Vagina (tissue), 2 donors: Measurements from ENCODE around the gene NDUFS3. TPM values are rescaled to one million over a fixed set of nuclear protein-coding genes. Genes with fewer than 3 reads are reported as not detected.

Experiments used
- DNase-seq, 2 donors: peaks; one replicate each; pipeline ENCODE4 v3.0.0-alpha.2; 2017; ENCODE audit errors: extremely low spot score in 2 of 2
- H3K27ac ChIP-seq: fragments of 200-600 bp; sonication (generic); one replicate; pipeline ENCODE4 v1.5.1; 2019
- H3K27me3 ChIP-seq: fragments of 200-600 bp; sonication (generic); one replicate; pipeline ENCODE4 v1.5.1; 2019
- H3K36me3 ChIP-seq, 2 donors: fragments of 200-600 bp; sonication (generic); one replicate each; pipeline ENCODE4 v1.5.1; 2017 to 2019
- H3K4me1 ChIP-seq: fragments of 200-600 bp; sonication (generic); one replicate; pipeline ENCODE4 v1.5.1; 2019
- H3K4me3 ChIP-seq, 2 donors: fragments of 200-600 bp; sonication (generic); 1 replicate in 1 of 2; 2 replicates in 1 of 2; pipeline ENCODE4 v1.5.1; 2016 to 2019
- H3K9me3 ChIP-seq: fragments of 200-600 bp; sonication (generic); one replicate; pipeline ENCODE4 v1.5.1; 2019
- POLR2A ChIP-seq, 2 donors: fragments of 450-650 bp; IDR thresholded peaks; one replicate each; pipeline ENCODE4 v1.6.1; 2017; ENCODE audit warnings: antibody characterized with exemption in 2 of 2, mild to moderate bottlenecking in 2 of 2, moderate library complexity in 2 of 2
- POLR2AphosphoS5 ChIP-seq, 2 donors: sonication (generic); formaldehyde crosslinking; IDR thresholded peaks; one replicate each; pipeline ENCODE4 v1.9.0; 2017; ENCODE audit warnings: antibody characterized with exemption in 2 of 2, mild to moderate bottlenecking in 2 of 2, low read depth in 1 of 2; ENCODE audit not compliant: insufficient read depth in 1 of 2
- intact Hi-C: fragments of 100-400 bp; cut with DNase I; formaldehyde crosslinking; loops from one replicate; pipeline ENCODE4 v1.15.1; 2023
- total RNA-seq: library from RNA; depleted of rRNA; stranded (reverse); fragments of >200 nt; gene quantifications from one replicate; pipeline ENCODE4 v1.2.3, GENCODE V29; 2016
- TF ChIP-seq, protein P1 (sequence below), 3 experiments: fragments of 450-650 bp in 2 of 3; fragments of 200-600 bp in 1 of 3; sonication (generic) in 1 of 3; IDR thresholded peaks; one replicate each; pipeline ENCODE4 v1.5.1; 2017 to 2019; ENCODE audit warnings: antibody characterized with exemption in 3 of 3, mild to moderate bottlenecking in 2 of 3, moderate library complexity in 2 of 3

NDUFS3 gene
- total RNA-seq, 1 donor from 2014 or later: 60.4 TPM

DNA sequence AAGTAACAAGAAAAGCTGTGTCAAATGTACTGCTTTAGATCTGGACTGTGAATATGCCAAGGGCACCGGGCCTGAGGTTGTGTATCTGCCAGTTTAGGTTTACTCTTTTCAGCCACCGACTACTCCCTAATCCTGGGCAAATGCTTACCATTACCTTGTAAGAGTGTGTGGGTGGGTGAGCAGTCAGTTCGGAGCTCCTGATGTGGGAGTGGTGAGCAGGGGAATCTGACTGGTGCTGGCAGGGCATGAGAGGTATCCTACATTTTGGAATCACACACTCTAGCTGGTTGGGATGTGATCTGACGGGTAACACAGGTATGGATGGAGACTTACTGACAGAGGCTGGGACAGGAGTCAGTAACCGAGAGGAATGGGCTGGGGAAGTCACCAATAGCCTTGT, 5.0 kb downstream of the NDUFS3 start:
- H3K9me3 ChIP-seq: no peaks in the 10 kb centered on the region
- no peak overlapping the region for H3K4me3 ChIP-seq
- intact Hi-C loops: no loop called here
- peaks cover 3 to 46% of the 10 kb centered on the region in 2 donors for H3K36me3 ChIP-seq
- DNase-seq: no peak
- TF ChIP-seq, protein P1, sequence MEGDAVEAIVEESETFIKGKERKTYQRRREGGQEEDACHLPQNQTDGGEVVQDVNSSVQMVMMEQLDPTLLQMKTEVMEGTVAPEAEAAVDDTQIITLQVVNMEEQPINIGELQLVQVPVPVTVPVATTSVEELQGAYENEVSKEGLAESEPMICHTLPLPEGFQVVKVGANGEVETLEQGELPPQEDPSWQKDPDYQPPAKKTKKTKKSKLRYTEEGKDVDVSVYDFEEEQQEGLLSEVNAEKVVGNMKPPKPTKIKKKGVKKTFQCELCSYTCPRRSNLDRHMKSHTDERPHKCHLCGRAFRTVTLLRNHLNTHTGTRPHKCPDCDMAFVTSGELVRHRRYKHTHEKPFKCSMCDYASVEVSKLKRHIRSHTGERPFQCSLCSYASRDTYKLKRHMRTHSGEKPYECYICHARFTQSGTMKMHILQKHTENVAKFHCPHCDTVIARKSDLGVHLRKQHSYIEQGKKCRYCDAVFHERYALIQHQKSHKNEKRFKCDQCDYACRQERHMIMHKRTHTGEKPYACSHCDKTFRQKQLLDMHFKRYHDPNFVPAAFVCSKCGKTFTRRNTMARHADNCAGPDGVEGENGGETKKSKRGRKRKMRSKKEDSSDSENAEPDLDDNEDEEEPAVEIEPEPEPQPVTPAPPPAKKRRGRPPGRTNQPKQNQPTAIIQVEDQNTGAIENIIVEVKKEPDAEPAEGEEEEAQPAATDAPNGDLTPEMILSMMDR (IDR thresholded peaks at IDR 0.05): no peak
- TF ChIP-seq POLR2A (IDR thresholded peaks at IDR 0.05) (no peak), POLR2AphosphoS5 (IDR thresholded peaks at IDR 0.05; ENCODE audit: insufficient read depth in 1 of 2, low read depth in 1 of 2) (no peak)
- no peaks in the 10 kb centered on the region for H3K27me3 ChIP-seq
- H3K4me1 ChIP-seq: peaks cover 30% of the 10 kb centered on the region
- H3K27ac ChIP-seq: no peak overlapping the region

- DNase-seq: no peak
- no peak within 1 kb of the TSS for H3K4me3 ChIP-seq
- H3K9me3 ChIP-seq: no peaks in the 10 kb centered on the region
- peaks cover 3 to 37% of the 10 kb centered on the region in 2 donors for H3K36me3 ChIP-seq
- intact Hi-C loops: no loop called here
- H3K27me3 ChIP-seq: no peaks in the 10 kb centered on the region
- H3K27ac ChIP-seq: peak within 1 kb of the TSS; percentile 3
- peaks cover 15% of the 10 kb centered on the region for H3K4me1 ChIP-seq
- TF ChIP-seq, protein P1 (IDR thresholded peaks at IDR 0.05): no peak
- no peak for TF ChIP-seq POLR2A (IDR thresholded peaks at IDR 0.05)
- no peak for TF ChIP-seq POLR2AphosphoS5 (IDR thresholded peaks at IDR 0.05; ENCODE audit: insufficient read depth in 1 of 2, low read depth in 1 of 2)
These were observed 7.4 kb downstream of the NDUFS3 start, which contains the start of gene FAM180B for GRCh38 chr11:47586098-47586855. FAM180B (plus strand) TSS chr11:47586678; CDS start chr11:47586769, 91 bp downstream.

- Histone ChIP-seq H3K4me3 (no peak overlapping the region), H3K36me3 (peaks cover 0 to 28% of the 10 kb centered on the region in 2 donors), H3K9me3 (no peaks in the 10 kb centered on the region), H3K27ac (peak overlapping the region; percentile 3), H3K27me3 (no peaks in the 10 kb centered on the region), H3K4me1 (peaks cover 15% of the 10 kb centered on the region)
- no peak for DNase-seq
- TF ChIP-seq, protein P1 (IDR thresholded peaks at IDR 0.05): no peak
- no peak for TF ChIP-seq POLR2A (IDR thresholded peaks at IDR 0.05)
- TF ChIP-seq POLR2AphosphoS5 (IDR thresholded peaks at IDR 0.05; ENCODE audit: insufficient read depth in 1 of 2, low read depth in 1 of 2): no peak
- intact Hi-C loops: no loop called here
These were observed 8.3 kb downstream of the NDUFS3 start for GRCh38 chr11:47587039-47587716.

DNA sequence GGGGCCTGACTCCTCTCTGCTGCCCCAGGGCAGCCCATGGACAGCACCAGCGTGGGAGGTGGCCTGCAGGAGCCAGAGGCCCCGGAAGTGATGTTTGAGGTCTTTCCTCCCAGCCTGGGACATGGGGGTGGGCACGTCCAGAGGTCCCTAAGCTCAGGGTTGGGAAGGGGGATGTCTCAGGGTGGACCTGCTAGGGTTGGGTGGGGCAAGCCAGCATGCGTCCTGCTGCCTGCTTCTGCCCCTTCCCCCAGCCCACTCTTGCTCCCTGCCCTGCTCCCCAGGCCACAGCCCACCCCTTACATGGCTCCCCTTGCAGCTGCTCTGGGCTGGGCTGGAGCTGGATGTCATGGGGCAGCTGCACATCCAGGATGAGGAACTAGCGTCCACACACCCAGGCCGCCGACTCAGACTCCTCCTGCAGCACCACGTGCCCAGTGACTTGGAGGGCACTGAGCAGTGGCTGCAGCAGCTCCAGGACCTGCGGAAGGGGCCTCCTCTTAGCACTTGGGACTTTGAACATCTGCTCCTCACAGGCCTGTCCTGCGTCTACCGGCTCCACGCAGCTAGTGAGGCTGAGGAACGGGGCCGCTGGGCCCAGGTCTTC, 9.0 kb downstream of the NDUFS3 start:
- intact Hi-C loops: no loop called here
- Histone ChIP-seq H3K4me1 (peaks cover 15% of the 10 kb centered on the region), H3K4me3 (no peak overlapping the region), H3K27me3 (no peaks in the 10 kb centered on the region), H3K27ac (no peak overlapping the region), H3K9me3 (no peaks in the 10 kb centered on the region), H3K36me3 (peaks cover 0 to 22% of the 10 kb centered on the region in 2 donors)
- DNase-seq: no peak
- TF ChIP-seq, protein P1 (IDR thresholded peaks at IDR 0.05): no peak
- TF ChIP-seq POLR2AphosphoS5 (IDR thresholded peaks at IDR 0.05; ENCODE audit: insufficient read depth in 1 of 2, low read depth in 1 of 2): no peak
- no peak for TF ChIP-seq POLR2A (IDR thresholded peaks at IDR 0.05)
